Activated CD4-positive, alpha-beta T cell treated with anti-CD3 and anti-CD28 coated beads, Interleukin-2, amount 10 ng/mL, durations not matched to agents 7 days and 5 days (primary cell): ENCODE results near the gene MTCL1. TPM values are rescaled to one million over a fixed set of nuclear protein-coding genes. Genes with fewer than 3 reads are reported as not detected.

ENCODE experiments used
- CTCF ChIA-PET: fragments of 350-600 bp; sonication (Branson Sonifier 250); formaldehyde crosslinking; loops from one replicate; lab custom pipeline; 2021; ENCODE audit warnings: antibody characterized with exemption; lab: Charles Lee
- POLR2A ChIA-PET: fragments of 350-600 bp; sonication (Branson Sonifier 250); formaldehyde crosslinking; loops from one replicate; lab custom pipeline; 2021; ENCODE audit warnings: antibody characterized with exemption; lab: Charles Lee
- DNase-seq: peaks from one replicate; pipeline ENCODE4 v3.0.0-alpha.2; 2020
- H3K27ac Mint-ChIP-seq: one replicate; pipeline ENCODE4 v1.8.0; 2021; ENCODE audit warnings: mild to moderate bottlenecking, moderate library complexity, mixed read lengths
- H3K27me3 Mint-ChIP-seq: one replicate; pipeline ENCODE4 v1.8.0; 2021; ENCODE audit warnings: mixed read lengths
- H3K36me3 Mint-ChIP-seq: one replicate; pipeline ENCODE4 v1.8.0; 2021; ENCODE audit warnings: low read depth, mixed read lengths
- H3K4me1 Mint-ChIP-seq: one replicate; pipeline ENCODE4 v1.8.0; 2021; ENCODE audit warnings: mixed read lengths
- H3K4me3 Mint-ChIP-seq: one replicate; pipeline ENCODE4 v1.8.0; 2021; ENCODE audit warnings: mild to moderate bottlenecking, moderate library complexity, mixed read lengths
- H3K9me3 Mint-ChIP-seq: one replicate; pipeline ENCODE4 v1.8.0; 2021; ENCODE audit warnings: mixed read lengths
- total RNA-seq, 2 experiments: library from RNA; stranded (reverse); gene quantifications; one replicate each; pipeline ENCODE4 v1.2.3, GENCODE V29; 2021

The MTCL1 gene
- total RNA-seq, 2 experiments from 2014 or later: 1.7 to 1.8 TPM

DNA sequence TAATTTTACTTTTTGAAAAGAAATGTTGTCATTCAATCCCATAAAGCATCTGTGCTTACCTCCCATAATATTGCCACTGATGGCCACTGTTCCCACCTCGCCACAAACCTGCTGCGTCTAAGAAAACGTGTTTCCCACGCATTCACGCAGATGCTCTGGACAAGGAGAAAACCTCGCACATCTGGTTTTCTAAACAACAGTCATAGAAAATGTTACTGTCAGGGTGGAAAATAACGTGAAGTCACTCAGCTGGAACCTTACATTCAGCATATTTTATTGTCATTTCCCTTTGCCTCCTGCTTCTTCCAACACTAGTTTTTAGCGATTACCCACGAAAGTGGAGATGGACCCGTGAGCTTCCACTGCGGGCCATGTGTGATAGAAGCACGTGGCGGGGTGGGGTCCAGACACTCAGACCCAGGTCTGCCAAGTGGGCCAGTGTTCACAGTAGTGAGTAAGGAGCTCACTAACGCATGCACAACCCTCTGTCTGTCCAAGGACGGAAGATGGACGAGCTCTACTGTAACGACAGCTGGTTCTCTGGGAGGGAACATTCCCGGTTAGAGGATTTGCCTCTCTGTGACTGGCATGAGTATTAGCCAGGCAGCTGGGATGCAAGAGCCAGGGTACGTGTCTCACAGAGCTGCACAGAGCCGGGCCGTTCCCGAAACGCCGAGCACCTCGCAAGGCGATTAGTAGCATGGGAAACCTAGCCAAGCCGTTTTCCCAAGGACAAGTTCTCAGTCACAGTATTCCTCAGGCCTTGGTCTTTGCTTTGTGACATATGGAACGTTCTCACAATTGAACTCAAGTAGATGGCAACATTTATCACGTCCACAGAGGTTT lies 94.5 kb downstream of the MTCL1 start:
- no peaks in the 10 kb centered on the region for H3K27me3 Mint-ChIP-seq
- no peak overlapping the region for H3K4me3 Mint-ChIP-seq
- no peak overlapping the region for H3K27ac Mint-ChIP-seq
- DNase-seq: no peak
- peaks cover 7% of the 10 kb centered on the region for H3K4me1 Mint-ChIP-seq
- no peaks in the 10 kb centered on the region for H3K36me3 Mint-ChIP-seq
- H3K9me3 Mint-ChIP-seq: no peaks in the 10 kb centered on the region
- ChIA-PET CTCF (no interaction called here), POLR2A (no interaction called here)

DNA sequence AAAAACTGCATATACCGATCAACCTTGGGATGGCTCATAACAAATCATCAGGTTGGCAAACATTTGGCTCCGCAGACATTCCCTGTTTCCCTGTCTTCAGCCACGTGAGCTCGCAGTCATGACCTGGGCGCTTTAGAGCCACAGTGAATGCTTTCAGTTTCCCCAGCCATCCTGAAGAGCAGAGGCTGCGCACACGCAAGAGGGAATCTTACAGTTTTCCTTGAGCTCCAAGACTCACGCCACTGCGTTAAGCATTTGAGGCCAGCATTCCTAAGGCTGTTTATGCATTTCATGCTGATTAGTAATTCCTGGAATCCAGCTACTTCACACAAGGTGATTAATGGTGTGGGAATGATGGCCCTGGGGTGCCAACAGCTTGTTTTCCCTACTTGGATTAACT lies 95.1 kb downstream of the MTCL1 start:
- Mint-ChIP-seq H3K4me3 (no peak overlapping the region), H3K27me3 (no peaks in the 10 kb centered on the region), H3K9me3 (no peaks in the 10 kb centered on the region), H3K36me3 (no peaks in the 10 kb centered on the region), H3K4me1 (peaks cover 7% of the 10 kb centered on the region), H3K27ac (no peak overlapping the region)
- CTCF ChIA-PET: no interaction called here
- DNase-seq: no peak
- POLR2A ChIA-PET: no interaction called here

DNA sequence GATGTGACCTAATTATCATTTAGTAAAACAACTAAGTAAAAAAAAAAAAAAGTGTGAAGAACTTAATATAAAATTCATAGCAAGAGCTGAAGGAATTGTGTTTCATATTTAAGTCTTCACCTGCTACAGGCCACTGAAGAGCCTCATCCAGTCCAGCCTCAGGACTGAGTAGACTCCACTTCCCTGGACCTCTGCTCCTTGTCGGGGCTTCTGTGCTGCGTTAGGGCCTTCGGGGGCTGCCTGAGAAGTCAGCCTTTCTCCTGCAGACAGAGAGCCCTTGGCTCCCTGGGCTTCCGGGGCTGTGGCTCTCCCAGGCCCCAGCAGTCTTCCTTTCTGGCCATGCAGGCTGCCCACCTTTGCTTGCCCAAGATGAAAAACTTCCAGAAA lies 95.5 kb downstream of the MTCL1 start:
- ChIA-PET POLR2A (no interaction called here), CTCF (no interaction called here)
- Mint-ChIP-seq H3K4me3 (no peak overlapping the region), H3K27me3 (no peaks in the 10 kb centered on the region), H3K9me3 (no peaks in the 10 kb centered on the region), H3K27ac (no peak overlapping the region), H3K36me3 (no peaks in the 10 kb centered on the region), H3K4me1 (peaks cover 4% of the 10 kb centered on the region)
- DNase-seq: no peak

DNA sequence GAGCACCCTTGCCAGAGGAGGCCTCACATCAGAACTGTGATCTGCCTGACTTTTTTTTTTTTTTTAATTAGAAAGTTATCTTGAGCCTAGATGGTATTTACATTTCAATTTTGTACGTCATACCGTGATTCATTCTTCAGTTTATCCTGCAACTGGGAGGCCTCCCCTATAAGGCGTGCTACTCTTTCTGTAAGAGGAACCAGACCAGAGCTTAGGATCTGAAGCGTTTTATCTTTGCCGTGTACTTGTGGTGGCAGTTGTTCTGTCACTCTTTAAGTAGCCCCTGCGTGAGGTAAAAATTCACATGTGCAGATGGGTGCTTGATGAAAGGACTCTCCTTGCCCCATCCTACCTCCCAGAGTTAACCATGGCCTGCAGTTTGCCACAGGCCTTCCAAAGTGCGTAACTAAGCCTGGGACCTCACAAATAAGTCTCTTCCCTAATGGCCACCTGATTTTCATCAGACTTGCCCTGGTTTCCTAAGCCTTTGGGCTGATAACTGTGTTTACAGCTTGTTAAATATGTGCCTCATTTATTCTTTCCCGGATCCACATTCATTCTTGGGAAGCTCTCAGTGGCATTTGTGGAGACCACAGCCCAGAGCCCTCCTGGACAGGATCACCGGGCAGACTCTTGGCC lies 96.0 kb downstream of the MTCL1 start:
- H3K36me3 Mint-ChIP-seq: no peaks in the 10 kb centered on the region
- DNase-seq: no peak
- no peaks in the 10 kb centered on the region for H3K4me1 Mint-ChIP-seq
- H3K4me3 Mint-ChIP-seq: no peak overlapping the region
- POLR2A ChIA-PET: no interaction called here
- no peaks in the 10 kb centered on the region for H3K27me3 Mint-ChIP-seq
- H3K27ac Mint-ChIP-seq: no peak overlapping the region
- CTCF ChIA-PET: interaction anchor here (1.3 kb wide), 1 partner anchor 12 kb away, joined by 4 read pairs; no protein-coding TSS in a partner anchor
- no peaks in the 10 kb centered on the region for H3K9me3 Mint-ChIP-seq

DNA sequence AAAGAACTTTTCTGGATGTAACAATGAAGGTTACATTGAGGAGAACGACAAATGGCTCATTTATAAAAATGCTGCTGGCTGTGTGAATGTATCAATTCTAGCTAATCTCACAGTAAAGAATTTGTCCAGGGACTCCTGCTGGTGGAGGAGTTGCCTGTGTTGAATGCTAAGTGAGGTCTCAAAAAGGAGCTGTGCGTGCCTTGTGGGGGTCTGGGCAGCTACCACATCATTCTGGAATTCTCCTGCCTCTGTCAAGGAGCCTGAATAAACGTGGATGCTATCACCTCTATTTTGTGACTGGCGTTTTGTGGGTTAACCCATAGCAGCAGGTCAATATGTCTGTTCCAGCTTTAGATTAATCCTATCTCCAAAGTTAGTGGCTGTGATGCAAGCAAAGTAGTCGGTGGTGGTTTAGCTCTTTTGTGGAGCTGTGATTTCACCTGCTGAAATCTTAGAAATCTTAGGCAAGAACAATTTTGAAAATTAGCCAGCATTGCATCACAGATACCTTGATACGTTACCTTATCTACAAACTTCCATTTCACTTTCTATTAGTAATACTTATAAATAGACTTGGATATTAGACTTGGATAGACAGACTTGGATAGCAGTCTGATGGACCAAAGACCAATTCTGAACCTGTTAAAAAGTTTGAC lies 96.8 kb downstream of the MTCL1 start:
- H3K27ac Mint-ChIP-seq: no peak overlapping the region
- H3K36me3 Mint-ChIP-seq: no peaks in the 10 kb centered on the region
- H3K4me1 Mint-ChIP-seq: peaks cover 3% of the 10 kb centered on the region
- POLR2A ChIA-PET: interaction anchor here (0.7 kb wide), 1 partner anchor 518 kb away, joined by 3 read pairs; no protein-coding TSS in a partner anchor
- H3K4me3 Mint-ChIP-seq: no peak overlapping the region
- DNase-seq: no peak
- no peaks in the 10 kb centered on the region for H3K9me3 Mint-ChIP-seq
- H3K27me3 Mint-ChIP-seq: no peaks in the 10 kb centered on the region
- CTCF ChIA-PET: interaction anchor here (0.6 to 1.3 kb wide), 3 partner anchors 12 to 394 kb away, joined by 3 to 4 read pairs (median 3); no protein-coding TSS in a partner anchor

DNA sequence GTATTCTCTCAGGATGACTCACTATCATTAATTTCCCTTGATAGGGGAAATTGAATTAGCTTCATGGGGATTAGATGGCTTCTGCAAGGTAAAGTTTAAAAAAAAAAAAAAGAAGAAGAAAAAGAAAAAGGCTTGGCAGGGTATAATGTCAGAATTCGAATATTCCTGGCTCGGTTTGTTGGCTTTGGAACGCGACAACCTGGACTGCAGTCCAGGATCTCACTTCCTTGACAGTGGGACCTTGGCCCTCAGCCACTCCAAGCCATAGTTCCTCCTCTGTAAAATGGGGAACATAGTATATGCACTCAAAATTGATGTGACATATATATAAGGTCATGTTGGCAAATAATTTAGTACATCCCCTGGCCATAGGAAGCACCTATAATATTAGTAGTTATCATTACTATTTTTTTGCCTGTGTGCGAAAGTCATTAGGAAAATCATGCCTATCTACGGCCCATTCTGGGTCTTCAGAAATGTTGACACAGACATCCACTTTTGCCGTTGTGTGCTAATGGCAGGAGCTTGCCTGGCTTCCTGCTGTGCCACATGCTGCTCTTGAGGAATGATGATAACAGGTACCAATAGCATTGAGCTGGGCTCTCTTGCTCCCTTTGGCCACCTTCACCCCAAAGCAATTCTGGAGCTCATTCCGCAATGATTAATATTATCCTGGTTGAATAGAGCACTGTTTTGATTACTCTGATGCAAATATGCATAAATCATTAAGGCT lies 97.9 kb downstream of the MTCL1 start:
- H3K27me3 Mint-ChIP-seq: no peaks in the 10 kb centered on the region
- H3K4me1 Mint-ChIP-seq: peaks cover 9% of the 10 kb centered on the region
- no peak for DNase-seq
- POLR2A ChIA-PET: no interaction called here
- CTCF ChIA-PET: interaction anchor here (0.6 kb wide), 1 partner anchor 21 kb away, joined by 3 read pairs; no protein-coding TSS in a partner anchor
- no peak overlapping the region for H3K4me3 Mint-ChIP-seq
- no peaks in the 10 kb centered on the region for H3K36me3 Mint-ChIP-seq
- no peaks in the 10 kb centered on the region for H3K9me3 Mint-ChIP-seq
- H3K27ac Mint-ChIP-seq: no peak overlapping the region

DNA sequence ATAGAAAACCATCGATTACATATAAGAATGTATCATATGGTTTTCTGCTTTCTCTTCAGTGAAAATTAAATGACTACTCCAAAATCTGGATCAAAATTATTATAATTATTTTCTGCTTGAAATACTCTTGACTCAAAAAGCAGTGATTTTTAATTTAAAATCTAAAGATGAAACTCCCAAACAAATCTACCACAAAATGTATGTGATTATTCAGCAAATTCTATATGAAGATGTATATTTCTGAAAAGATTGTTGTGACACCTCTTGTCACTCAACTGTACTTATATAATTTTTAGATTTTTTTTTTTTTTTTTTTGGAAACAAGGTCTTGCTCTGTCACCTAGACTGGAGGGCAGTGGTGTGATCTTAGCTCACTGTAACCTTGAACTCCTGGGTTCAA lies 98.6 kb downstream of the MTCL1 start:
- no peaks in the 10 kb centered on the region for H3K36me3 Mint-ChIP-seq
- peaks cover 9% of the 10 kb centered on the region for H3K4me1 Mint-ChIP-seq
- H3K9me3 Mint-ChIP-seq: no peaks in the 10 kb centered on the region
- no peak overlapping the region for H3K27ac Mint-ChIP-seq
- POLR2A ChIA-PET: no interaction called here
- no peaks in the 10 kb centered on the region for H3K27me3 Mint-ChIP-seq
- no peak for DNase-seq
- H3K4me3 Mint-ChIP-seq: no peak overlapping the region
- CTCF ChIA-PET: no interaction called here

DNA sequence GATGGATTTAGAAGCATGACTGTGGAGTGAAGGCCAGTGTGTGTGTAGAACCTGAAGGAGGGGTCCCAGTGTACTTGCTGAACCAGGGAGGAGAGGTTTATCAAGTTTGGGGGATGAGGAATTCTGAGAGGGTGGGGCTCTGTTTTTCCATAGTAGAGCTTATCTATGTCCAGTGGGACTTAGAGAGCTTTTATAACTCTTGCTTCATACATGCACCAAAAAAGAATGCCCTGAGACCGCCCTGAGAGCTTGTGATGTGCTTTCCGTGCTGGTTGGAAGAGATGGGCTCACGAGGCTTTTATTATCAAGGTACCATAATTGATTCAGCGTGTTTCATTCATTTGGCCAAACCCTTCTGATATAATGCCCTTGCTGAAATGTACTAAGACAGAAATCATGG lies 100.2 kb downstream of the MTCL1 start:
- Mint-ChIP-seq H3K27me3 (peaks cover 3% of the 10 kb centered on the region), H3K4me3 (no peak overlapping the region), H3K27ac (no peak overlapping the region), H3K4me1 (peaks cover 9% of the 10 kb centered on the region), H3K9me3 (no peaks in the 10 kb centered on the region), H3K36me3 (no peaks in the 10 kb centered on the region)
- POLR2A ChIA-PET: no interaction called here
- DNase-seq: no peak
- CTCF ChIA-PET: no interaction called here

DNA sequence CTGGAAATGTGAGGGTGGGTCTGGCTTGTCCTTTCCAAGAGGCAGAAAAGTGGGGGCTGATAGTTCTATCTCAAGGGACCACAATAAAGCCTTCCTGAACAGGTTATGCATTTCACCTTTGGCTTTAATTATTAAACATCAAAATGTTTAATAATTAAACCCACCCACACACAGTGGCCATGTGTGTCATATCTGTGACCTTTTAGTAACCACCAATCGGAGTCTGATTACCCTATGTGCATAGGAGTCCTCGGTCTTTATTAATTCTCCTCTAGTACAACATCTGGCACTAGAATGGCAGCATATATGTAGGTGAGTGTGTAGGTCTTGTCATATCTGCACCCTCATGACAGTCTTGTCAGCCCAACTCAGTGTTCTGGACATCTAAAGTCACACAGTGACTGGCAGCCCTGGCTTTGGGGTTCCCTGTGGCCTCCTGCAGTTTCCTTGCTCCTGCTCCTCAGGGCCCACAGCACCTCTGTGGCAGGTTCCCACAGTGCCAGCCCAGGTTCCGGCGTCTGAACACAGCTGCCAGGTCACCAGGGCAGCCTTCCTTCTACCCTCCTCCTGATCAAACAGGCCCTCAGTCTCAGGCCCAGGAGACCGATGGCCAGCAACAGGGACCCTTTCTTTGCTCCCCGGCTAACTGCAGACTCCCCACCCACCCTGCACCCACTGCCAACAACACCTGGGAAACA lies 100.9 kb downstream of the MTCL1 start:
- no peak for DNase-seq
- Mint-ChIP-seq H3K27me3 (peaks cover 3% of the 10 kb centered on the region), H3K4me1 (peaks cover 11% of the 10 kb centered on the region), H3K27ac (no peak overlapping the region), H3K4me3 (no peak overlapping the region), H3K9me3 (no peaks in the 10 kb centered on the region), H3K36me3 (no peaks in the 10 kb centered on the region)
- ChIA-PET POLR2A (no interaction called here), CTCF (no interaction called here)

DNA sequence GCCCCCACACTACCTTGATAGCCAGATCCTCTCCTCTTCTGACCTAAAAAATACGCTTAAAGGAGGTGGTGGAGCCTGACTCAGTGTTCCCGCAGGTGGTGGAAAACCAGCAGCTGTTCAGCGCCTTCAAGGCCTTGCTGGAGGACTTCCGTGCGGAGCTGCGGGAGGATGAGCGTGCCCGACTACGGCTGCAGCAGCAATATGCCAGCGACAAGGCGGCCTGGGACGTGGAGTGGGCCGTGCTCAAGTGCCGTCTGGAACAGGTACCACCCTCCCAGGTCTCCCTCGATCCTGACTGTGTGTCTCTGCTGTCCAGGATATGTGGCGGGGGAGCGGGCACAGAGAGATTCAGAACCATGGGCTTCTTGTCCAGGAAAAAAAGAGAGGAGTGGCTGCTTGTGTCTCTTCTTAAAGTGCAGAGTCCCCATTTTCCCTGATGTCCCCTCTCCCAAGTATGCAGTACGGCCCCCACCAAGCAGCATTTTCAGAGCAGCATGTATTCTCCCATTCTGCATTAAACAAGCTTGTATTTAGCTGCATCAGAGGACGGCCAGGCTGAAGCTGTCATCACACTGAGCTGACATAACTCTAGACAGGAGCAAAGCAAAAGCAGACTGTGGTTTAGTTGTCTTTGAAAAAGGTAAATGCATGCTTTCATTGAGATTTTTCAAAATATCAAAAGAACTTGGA lies 101.6 kb downstream of the MTCL1 start:
- H3K36me3 Mint-ChIP-seq: no peaks in the 10 kb centered on the region
- H3K27me3 Mint-ChIP-seq: peaks cover 3% of the 10 kb centered on the region
- no peak for DNase-seq
- H3K4me3 Mint-ChIP-seq: no peak overlapping the region
- POLR2A ChIA-PET: interaction anchor here (0.6 to 1.0 kb wide), 2 partner anchors 11 to 129 kb away, joined by 3 read pairs; no protein-coding TSS in a partner anchor
- H3K27ac Mint-ChIP-seq: no peak overlapping the region
- no peaks in the 10 kb centered on the region for H3K9me3 Mint-ChIP-seq
- CTCF ChIA-PET: no interaction called here
- H3K4me1 Mint-ChIP-seq: peaks cover 11% of the 10 kb centered on the region

DNA sequence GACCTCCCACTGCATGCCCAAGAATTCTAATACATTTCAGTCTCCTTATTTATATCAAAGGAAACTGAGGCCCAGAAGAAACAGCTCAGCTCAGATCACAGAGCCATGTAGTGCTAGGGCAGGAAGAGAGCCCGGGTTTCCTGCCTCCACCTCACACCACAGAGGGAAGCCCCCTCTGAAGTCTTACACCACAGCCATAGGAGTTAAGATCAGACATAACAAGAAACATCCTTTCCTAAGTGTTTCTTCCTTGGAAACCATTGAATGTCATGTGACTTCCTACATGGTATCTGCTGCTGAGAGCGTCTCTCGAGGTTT lies 102.1 kb downstream of the MTCL1 start:
- no peak for DNase-seq
- Mint-ChIP-seq H3K27me3 (peaks cover 3% of the 10 kb centered on the region), H3K9me3 (no peaks in the 10 kb centered on the region), H3K36me3 (no peaks in the 10 kb centered on the region), H3K4me1 (peaks cover 11% of the 10 kb centered on the region), H3K4me3 (no peak overlapping the region), H3K27ac (no peak overlapping the region)
- ChIA-PET POLR2A (interaction anchor here (0.6 to 1.0 kb wide), 2 partner anchors 12 to 129 kb away, joined by 3 read pairs; no protein-coding TSS in a partner anchor), CTCF (no interaction called here)

DNA sequence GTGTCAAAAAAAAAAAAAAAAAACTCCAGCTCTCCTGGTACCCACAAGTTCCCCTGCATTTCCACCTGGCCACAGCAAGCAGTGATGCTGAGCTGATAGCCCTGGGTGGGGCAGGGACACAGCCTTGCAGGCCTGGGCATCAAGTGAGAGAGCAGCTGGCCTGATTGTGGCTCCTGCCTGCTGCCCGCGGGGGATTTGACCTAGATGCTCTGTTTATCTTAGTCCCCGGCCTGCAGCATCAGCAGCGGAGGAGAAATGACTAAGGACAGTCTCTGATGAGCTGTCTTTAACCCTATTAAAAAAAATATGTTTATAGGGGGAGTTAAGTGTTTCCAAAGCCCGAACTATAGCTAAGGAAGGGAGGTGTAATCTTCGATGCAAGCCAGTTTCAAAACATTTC lies 102.6 kb downstream of the MTCL1 start:
- Mint-ChIP-seq H3K9me3 (no peaks in the 10 kb centered on the region), H3K4me3 (no peak overlapping the region), H3K27me3 (peaks cover 3% of the 10 kb centered on the region), H3K4me1 (peaks cover 11% of the 10 kb centered on the region), H3K27ac (no peak overlapping the region), H3K36me3 (no peaks in the 10 kb centered on the region)
- POLR2A ChIA-PET: interaction anchor here (1.0 kb wide), 1 partner anchor 12 kb away, joined by 3 read pairs; no protein-coding TSS in a partner anchor
- CTCF ChIA-PET: no interaction called here
- DNase-seq: no peak
